SK-N-SH (cell line): ENCODE measurements around the gene ZDHHC7. TPM values are rescaled to one million over a fixed set of nuclear protein-coding genes. Genes with fewer than 3 reads are reported as not detected.
A peak's percentile ranks its signal among the peaks of the same experiment; 100 is the strongest.

Experiments used
- CTCF ChIA-PET: fragments of 300-600, 350-600 bp; formaldehyde crosslinking; extraction: SDS; loops from one replicate; lab custom pipeline; 2021; lab: Yijun Ruan, JAX
- POLR2A ChIA-PET: fragments of 350-600 bp; sonication (Branson Sonifier 250); formaldehyde crosslinking; extraction: SDS; loops from one replicate; lab custom pipeline; 2020; ENCODE audit warnings: antibody characterized with exemption, inconsistent platforms; lab: Yijun Ruan, JAX
- DNase-seq: peaks from one replicate; pipeline ENCODE4 v3.0.0; 2012
- H2AFZ ChIP-seq: fragments of 200-600 bp; sonication (generic); 2 replicates; pipeline ENCODE4 v1.8.1; 2016; ENCODE audit warnings: antibody characterized with exemption, mild to moderate bottlenecking, low read depth
- H3F3A ChIP-seq: fragments of 200-600 bp; sonication (generic); replicated peaks from 2 replicates; pipeline ENCODE3; 2016; ENCODE audit warnings: antibody characterized with exemption, mild to moderate bottlenecking; ENCODE audit not compliant: insufficient read depth
- H3K27ac ChIP-seq, 2 experiments: fragments of 200-500 bp in 1 of 2; fragments of 200-600 bp in 1 of 2; sonication (Bioruptor generic) in 1 of 2; sonication (generic), shearing (Covaris generic) in 1 of 2; 2 replicates each; pipeline versions ENCODE4 v1.5.1 to v1.6.1; 2014 to 2016; ENCODE audit warnings: low read depth in 2 of 2, inconsistent platforms in 1 of 2, low read length in 1 of 2, mild to moderate bottlenecking in 1 of 2, mixed read lengths in 1 of 2
- H3K27me3 ChIP-seq: fragments of 200-600 bp; sonication (generic), shearing (Covaris generic); 2 replicates; pipeline ENCODE4 v1.6.1; 2016; ENCODE audit warnings: mixed run types; ENCODE audit not compliant: insufficient read depth
- H3K36me3 ChIP-seq, 2 experiments: fragments of 200-500 bp in 1 of 2; fragments of 200-600 bp in 1 of 2; sonication (Bioruptor generic) in 1 of 2; sonication (generic) in 1 of 2; replicated peaks in 1 of 2; 2 replicates each; pipeline versions ENCODE3 to v1.5.1; 2014 to 2016; ENCODE audit warnings: low read length in 1 of 2, mild to moderate bottlenecking in 1 of 2; ENCODE audit not compliant: insufficient read depth in 2 of 2, control insufficient read depth in 1 of 2
- H3K4me1 ChIP-seq, 2 experiments: fragments of 200-500 bp in 1 of 2; fragments of 200-600 bp in 1 of 2; sonication (Bioruptor generic) in 1 of 2; sonication (generic), shearing (Covaris generic) in 1 of 2; 2 replicates each; pipeline versions ENCODE4 v1.5.1 to v1.6.1; 2014 to 2016; ENCODE audit warnings: low read depth in 1 of 2, low read length in 1 of 2, mixed run types in 1 of 2; ENCODE audit not compliant: insufficient read depth in 2 of 2, control insufficient read depth in 1 of 2
- H3K4me2 ChIP-seq: fragments of 200-600 bp; sonication (generic), shearing (Covaris generic); 2 replicates; pipeline ENCODE4 v1.6.1; 2017; ENCODE audit warnings: mixed run types
- H3K4me3 ChIP-seq, 2 experiments: fragments of 200-500 bp in 1 of 2; fragments of 200-600 bp in 1 of 2; sonication (Bioruptor generic) in 1 of 2; sonication (generic), shearing (Covaris generic) in 1 of 2; 2 replicates each; pipeline versions ENCODE4 v1.5.1 to v1.8.1; 2014 to 2016; ENCODE audit warnings: low read depth in 2 of 2, inconsistent platforms in 1 of 2, low read length in 1 of 2, mild to moderate bottlenecking in 1 of 2, mixed read lengths in 1 of 2, moderate library complexity in 1 of 2
- H3K79me2 ChIP-seq: fragments of 200-600 bp; sonication (generic); 2 replicates; pipeline ENCODE4 v1.8.1; 2017; ENCODE audit warnings: mild to moderate bottlenecking; ENCODE audit not compliant: insufficient read depth
- H3K9ac ChIP-seq: fragments of 200-600 bp; sonication (generic); 2 replicates; pipeline ENCODE4 v1.6.1; 2017; ENCODE audit warnings: mixed run types
- H3K9me2 ChIP-seq: fragments of 200-600 bp; sonication (generic); 2 replicates; pipeline ENCODE4 v1.6.1; 2017; ENCODE audit warnings: mixed run types
- H3K9me3 ChIP-seq: fragments of 200-600 bp; sonication (generic); 2 replicates; pipeline ENCODE4 v1.6.1; 2017; ENCODE audit warnings: mixed run types, mild to moderate bottlenecking, moderate library complexity
- H4K20me1 ChIP-seq: fragments of 200-600 bp; sonication (generic); 2 replicates; pipeline ENCODE4 v1.6.1; 2017; ENCODE audit warnings: mild to moderate bottlenecking, mixed run types; ENCODE audit not compliant: insufficient read depth
- CTCF ChIP-seq: fragments of 200-600 bp; sonication (generic); IDR thresholded peaks from 2 replicates; pipeline ENCODE4 v1.6.1; 2017; ENCODE audit warnings: antibody characterized with exemption, mild to moderate bottlenecking, moderate library complexity
- ELF1 ChIP-seq: IDR thresholded peaks from 2 replicates; pipeline ENCODE4 v1.4.0; 2012
- EZH2phosphoT487 ChIP-seq: fragments of 200-600 bp; sonication (generic); IDR thresholded peaks from 2 replicates; pipeline ENCODE4 v1.6.1; 2017; ENCODE audit warnings: low read depth, mixed run types, mild to moderate bottlenecking, antibody characterized with exemption, moderate library complexity, borderline replicate concordance
- FOSL2 ChIP-seq: IDR thresholded peaks from 2 replicates; pipeline ENCODE4 v1.4.0; 2012; ENCODE audit warnings: low read depth, mild to moderate bottlenecking, moderate library complexity, borderline replicate concordance
- FOXJ3 ChIP-seq: sonication (generic); formaldehyde crosslinking; IDR thresholded peaks from 2 replicates; pipeline ENCODE4 v1.5.1; 2020; ENCODE audit warnings: mild to moderate bottlenecking, missing genetic modification reagents
- GATA2 ChIP-seq: sonication (generic); formaldehyde crosslinking; IDR thresholded peaks from 2 replicates; pipeline ENCODE4 v1.5.0; 2020; ENCODE audit warnings: mild to moderate bottlenecking, missing genetic modification reagents
- MXI1 ChIP-seq: IDR thresholded peaks from 2 replicates; pipeline ENCODE4 v1.6.1; 2012; ENCODE audit warnings: mild to moderate bottlenecking, low read depth, low read length, improper control_type of control experiment
- POLR2AphosphoS5 ChIP-seq: IDR thresholded peaks from 2 replicates; pipeline ENCODE4 v1.6.1; 2012; ENCODE audit warnings: low read depth, low read length
- RAD21 ChIP-seq: IDR thresholded peaks from 2 replicates; pipeline ENCODE4 v1.6.1; 2012; ENCODE audit warnings: mild to moderate bottlenecking, low read length
- RFX5 ChIP-seq: IDR thresholded peaks from 2 replicates; pipeline ENCODE4 v1.6.1; 2012; ENCODE audit warnings: mild to moderate bottlenecking, improper control_type of control experiment, low read length
- RXRA ChIP-seq: IDR thresholded peaks from 2 replicates; pipeline ENCODE4 v1.4.0; 2012; ENCODE audit warnings: low read depth, mild to moderate bottlenecking, borderline replicate concordance
- TCF12 ChIP-seq: IDR thresholded peaks from 2 replicates; pipeline ENCODE4 v1.4.0; 2012
- USF1 ChIP-seq: IDR thresholded peaks from 2 replicates; pipeline ENCODE4 v1.4.0; 2012; ENCODE audit warnings: low read depth, borderline replicate concordance
- ZBTB33 ChIP-seq: IDR thresholded peaks from 2 replicates; pipeline ENCODE4 v1.4.0; 2012; ENCODE audit warnings: low read depth, borderline replicate concordance
- WGBS: methylation state at CpG from one replicate; pipeline ENCODE4 v1.1.6; 2017; ENCODE audit warnings: low lambda C conversion rate; 5-methylcytosine and 5-hydroxymethylcytosine counted together
- polyA plus RNA-seq, 3 experiments: library from polyadenylated mRNA; depleted of rRNA; stranded (reverse); fragments of >200 nt; gene quantifications; 2 replicates each; pipeline ENCODE4 v1.2.3, GENCODE V29; 2012

ZDHHC7 gene
- polyA plus RNA-seq, 1 of the 3 experiments (the other 2 are of a cell fraction), result 114 TPM

DNA sequence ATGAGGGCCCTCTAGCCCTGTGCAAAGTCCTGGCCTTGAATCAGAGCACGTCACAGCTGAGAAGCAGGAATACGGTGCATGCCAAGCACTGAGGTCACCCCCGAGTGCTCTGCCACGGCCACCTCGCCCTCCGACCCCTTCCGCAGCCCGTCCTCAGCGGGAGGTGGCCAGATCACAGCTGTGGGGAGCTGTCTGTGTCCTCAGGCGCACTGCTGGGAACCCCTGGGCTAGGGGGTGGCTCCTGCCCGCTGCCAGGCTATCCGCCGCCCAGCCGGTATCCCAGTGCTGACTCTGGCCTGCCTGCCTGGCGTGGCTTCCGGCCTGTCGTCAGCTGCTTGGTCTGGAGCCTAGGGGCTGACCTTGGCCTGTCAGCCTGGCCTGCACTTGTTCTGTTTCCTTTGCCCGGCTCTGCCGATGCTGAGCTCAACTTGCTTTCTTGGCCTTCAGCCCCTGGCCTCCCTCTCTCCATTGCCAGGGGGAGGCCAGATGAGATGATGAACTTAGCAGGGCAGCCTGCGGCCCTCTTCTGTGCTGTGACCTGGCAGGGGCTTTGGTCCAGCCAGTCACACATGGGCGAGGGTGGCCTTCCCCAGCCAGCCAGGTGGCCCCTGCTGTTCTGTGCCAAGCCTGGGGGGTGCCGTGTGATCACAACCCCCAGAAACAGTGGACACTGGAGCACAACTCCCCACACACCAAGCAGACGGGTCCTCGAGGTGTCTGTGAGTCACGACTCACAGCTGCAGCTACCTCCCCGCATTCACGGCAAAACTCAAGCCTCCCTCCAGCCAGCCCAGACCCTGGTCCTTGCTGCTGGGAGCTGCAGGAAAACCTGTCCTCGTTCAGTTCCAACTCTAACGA, 77.3 kb downstream of the ZDHHC7 start:
- ChIA-PET POLR2A (no interaction called here), CTCF (interaction anchor here (0.8 to 4.6 kb wide), 8 partner anchors 9 to 180 kb away, joined by 3 to 26 read pairs (median 4); no protein-coding TSS in a partner anchor)
- Histone ChIP-seq H3K36me3 (no peaks in the 10 kb centered on the region), H3K9me3 (no peaks in the 10 kb centered on the region), H2AFZ (no peak overlapping the region), H3K4me3 (no peak overlapping the region)
- WGBS, result 81% methylated on average over 12 of the region's 29 CpGs
- no peak for TF ChIP-seq FOXJ3 (CRISPR knock-in tag)
- no peak for TF ChIP-seq RFX5
- no peak for TF ChIP-seq EZH2phosphoT487
- no peak for TF ChIP-seq CTCF
- TF ChIP-seq ELF1, result no peak
- TF ChIP-seq TCF12, result no peak
- no peak for TF ChIP-seq MXI1
- TF ChIP-seq RXRA, result no peak
- TF ChIP-seq GATA2 (CRISPR knock-in tag), result no peak
- TF ChIP-seq ZBTB33, result no peak
- no peak for TF ChIP-seq POLR2AphosphoS5
- no peak for TF ChIP-seq USF1
- no peak for TF ChIP-seq RAD21
- no peak for TF ChIP-seq FOSL2
- TF ChIP-seq, all 33 proteins: peak for 0
- H3K4me1 ChIP-seq, result peaks cover 0 to 11% of the 10 kb centered on the region in 2 experiments; a peak in 1 of 4 replicates
- H3K9ac ChIP-seq, result no peak overlapping the region
- no peak overlapping the region for H3K27ac ChIP-seq
- no peaks in the 10 kb centered on the region for H3F3A ChIP-seq
- peak; percentile 48 for DNase-seq
- H3K79me2 ChIP-seq, result no peaks in the 10 kb centered on the region
- no peaks in the 10 kb centered on the region for H3K27me3 ChIP-seq
- no peak overlapping the region for H3K4me2 ChIP-seq
- H3K9me2 ChIP-seq, result no peaks in the 10 kb centered on the region
- H4K20me1 ChIP-seq, result no peaks in the 10 kb centered on the region
